LHCN-M2 (cell line): ENCODE measurements around the gene CD3D. TPM values are rescaled to one million over a fixed set of nuclear protein-coding genes. Genes with fewer than 3 reads are reported as not detected.

Experiments
- DNase-seq: peaks from one replicate; pipeline ENCODE4 v3.0.0-alpha.2; 2012; ENCODE audit warnings: low read depth
- polyA plus RNA-seq: library from polyadenylated mRNA; unstranded; fragments of >200 nt; gene quantifications from one replicate; pipeline ENCODE4 v1.2.1, GENCODE V29; 2012; ENCODE audit warnings: missing spikeins
- total RNA-seq: library from RNA; depleted of rRNA; stranded (reverse); fragments of >200 nt; gene quantifications from 2 replicates; pipeline ENCODE4 v1.2.3, GENCODE V29; 2014; rRNA removed

The CD3D gene
- total RNA-seq, result not detected in 2 replicates
- not detected for polyA plus RNA-seq

- DNase-seq, result no peak
These were observed at the start of gene CD3D for GRCh38 chr11:118342503-118343161. Gene CD3D (minus strand): TSS chr11:118342705. CDS start chr11:118342607, 98 bp downstream.

- DNase-seq, result no peak
These were observed 41.2 kb upstream of the CD3D start for GRCh38 chr11:118383657-118384056.

GRCh38 chr11:118382954-118383353 lies 40.4 kb upstream of the CD3D start:
- DNase-seq, result no peak

- DNase-seq, result no peak
These were observed 38.1 kb upstream of the CD3D start for GRCh38 chr11:118380571-118380970.

GRCh38 chr11:118379497-118379896 lies 37.0 kb upstream of the CD3D start:
- DNase-seq, result no peak

GRCh38 chr11:118375978-118376377 lies 33.5 kb upstream of the CD3D start:
- DNase-seq, result no peak

GRCh38 chr11:118374729-118375128 lies 32.2 kb upstream of the CD3D start:
- DNase-seq, result no peak

GRCh38 chr11:118373871-118374270 lies 31.4 kb upstream of the CD3D start:
- DNase-seq, result no peak

- no peak for DNase-seq
These were observed 30.8 kb upstream of the CD3D start for GRCh38 chr11:118373263-118373662.

- DNase-seq, result no peak
These were observed 28.3 kb upstream of the CD3D start for GRCh38 chr11:118370774-118371173.

GRCh38 chr11:118366287-118366686 lies 23.8 kb upstream of the CD3D start:
- no peak for DNase-seq

GRCh38 chr11:118364956-118365615 lies 22.6 kb upstream of the CD3D start:
- no peak for DNase-seq

GRCh38 chr11:118359295-118359958 lies 16.9 kb upstream of the CD3D start, which contains the start of gene UBE4A:
Gene UBE4A (plus strand): TSS chr11:118359600. CDS start chr11:118365081, 5,481 bp downstream.
- peak; percentile 87 for DNase-seq

GRCh38 chr11:118358071-118358470 lies 15.6 kb upstream of the CD3D start:
- no peak for DNase-seq

GRCh38 chr11:118353084-118353710 lies 10.7 kb upstream of the CD3D start:
- DNase-seq, result peak; percentile 27

GRCh38 chr11:118349475-118349874 lies 7.0 kb upstream of the CD3D start:
- no peak for DNase-seq

- DNase-seq, result no peak
These were observed 1.5 kb upstream of the CD3D start, which contains the start of gene CD3G for GRCh38 chr11:118343981-118344515. Gene CD3G (plus strand): TSS chr11:118344344. CDS start chr11:118344424, 80 bp downstream.

- DNase-seq, result no peak
These were observed 743 bp upstream of the CD3D start for GRCh38 chr11:118343248-118343647.

- no peak for DNase-seq
These were observed 553 bp downstream of the CD3D start for GRCh38 chr11:118341815-118342489.

- DNase-seq, result no peak
These were observed 1.2 kb downstream of the CD3D start for GRCh38 chr11:118341261-118341660.

- DNase-seq, result no peak
These were observed 2.1 kb downstream of the CD3D start for GRCh38 chr11:118340449-118340848.
